SK-N-SH (cell line): ENCODE measurements around the gene MTREX.

Source experiments
- EZH2phosphoT487 ChIP-seq: fragments of 200-600 bp; sonication (generic); IDR thresholded peaks from 2 replicates; pipeline ENCODE4 v1.6.1; 2017; ENCODE audit warnings: low read depth, mixed run types, mild to moderate bottlenecking, antibody characterized with exemption, moderate library complexity, borderline replicate concordance
- FOXJ3 ChIP-seq: sonication (generic); formaldehyde crosslinking; IDR thresholded peaks from 2 replicates; pipeline ENCODE4 v1.5.1; 2020; ENCODE audit warnings: mild to moderate bottlenecking, missing genetic modification reagents
- GABPA ChIP-seq: IDR thresholded peaks from 2 replicates; pipeline ENCODE4 v1.4.0; 2012; ENCODE audit warnings: low read depth, mild to moderate bottlenecking
- JUND ChIP-seq: IDR thresholded peaks from 2 replicates; pipeline ENCODE4 v1.4.0; 2012
- NFIC ChIP-seq: IDR thresholded peaks from 2 replicates; pipeline ENCODE4 v1.4.0; 2012; ENCODE audit warnings: borderline replicate concordance
- POLR2AphosphoS5 ChIP-seq: IDR thresholded peaks from 2 replicates; pipeline ENCODE4 v1.6.1; 2012; ENCODE audit warnings: low read depth, low read length
- RAD21 ChIP-seq: IDR thresholded peaks from 2 replicates; pipeline ENCODE4 v1.6.1; 2012; ENCODE audit warnings: mild to moderate bottlenecking, low read length
- SIN3A ChIP-seq: IDR thresholded peaks from 2 replicates; pipeline ENCODE4 v1.6.1; 2012; ENCODE audit warnings: low read depth, mild to moderate bottlenecking, low read length, moderate library complexity, borderline replicate concordance
- SMC3 ChIP-seq: IDR thresholded peaks from 2 replicates; pipeline ENCODE4 v1.6.1; 2012; ENCODE audit warnings: low read depth, low read length, improper control_type of control experiment
- ZBTB33 ChIP-seq: IDR thresholded peaks from 2 replicates; pipeline ENCODE4 v1.4.0; 2012; ENCODE audit warnings: low read depth, borderline replicate concordance
- TF ChIP-seq, protein P1 (sequence below): IDR thresholded peaks from 2 replicates; pipeline ENCODE4 v1.4.0; 2012; ENCODE audit warnings: low read depth
- TF ChIP-seq, protein P2 (sequence below): fragments of 200-600 bp; sonication (generic); IDR thresholded peaks from 2 replicates; pipeline ENCODE4 v1.6.1; 2017; ENCODE audit warnings: antibody characterized with exemption, mild to moderate bottlenecking, moderate library complexity
- TF ChIP-seq, protein P3 (sequence below): IDR thresholded peaks from 2 replicates; pipeline ENCODE4 v1.6.1; 2012; ENCODE audit warnings: mild to moderate bottlenecking, low read depth, low read length, moderate library complexity

DNA sequence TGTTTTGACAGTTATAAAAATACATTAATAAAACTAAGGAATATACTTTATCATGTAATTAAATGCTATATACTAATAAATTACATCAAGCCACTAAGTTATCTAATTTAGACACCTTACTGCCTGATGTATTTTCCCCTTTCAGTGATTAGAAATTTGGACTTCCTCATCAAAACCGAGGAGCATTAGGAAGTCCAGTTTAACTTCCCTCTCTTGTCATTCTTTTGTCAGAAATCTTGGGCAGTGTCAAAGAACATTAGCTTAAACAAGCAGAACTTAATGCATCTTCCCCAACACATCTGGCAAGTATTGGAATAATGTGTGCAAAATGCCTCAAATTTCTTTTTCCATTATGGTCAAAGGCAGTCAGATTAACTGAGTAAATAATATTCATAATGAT is 145.4 kb downstream of the MTREX start:
- TF ChIP-seq POLR2AphosphoS5 (no peak), EZH2phosphoT487 (no peak), GABPA (no peak), RAD21 (no peak), SMC3 (no peak), JUND (no peak), NFIC (no peak), ZBTB33 (no peak), FOXJ3 (CRISPR knock-in tag) (no peak), SIN3A (no peak)
- TF ChIP-seq, protein P1, sequence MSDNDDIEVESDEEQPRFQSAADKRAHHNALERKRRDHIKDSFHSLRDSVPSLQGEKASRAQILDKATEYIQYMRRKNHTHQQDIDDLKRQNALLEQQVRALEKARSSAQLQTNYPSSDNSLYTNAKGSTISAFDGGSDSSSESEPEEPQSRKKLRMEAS: no peak
- TF ChIP-seq, protein P2, sequence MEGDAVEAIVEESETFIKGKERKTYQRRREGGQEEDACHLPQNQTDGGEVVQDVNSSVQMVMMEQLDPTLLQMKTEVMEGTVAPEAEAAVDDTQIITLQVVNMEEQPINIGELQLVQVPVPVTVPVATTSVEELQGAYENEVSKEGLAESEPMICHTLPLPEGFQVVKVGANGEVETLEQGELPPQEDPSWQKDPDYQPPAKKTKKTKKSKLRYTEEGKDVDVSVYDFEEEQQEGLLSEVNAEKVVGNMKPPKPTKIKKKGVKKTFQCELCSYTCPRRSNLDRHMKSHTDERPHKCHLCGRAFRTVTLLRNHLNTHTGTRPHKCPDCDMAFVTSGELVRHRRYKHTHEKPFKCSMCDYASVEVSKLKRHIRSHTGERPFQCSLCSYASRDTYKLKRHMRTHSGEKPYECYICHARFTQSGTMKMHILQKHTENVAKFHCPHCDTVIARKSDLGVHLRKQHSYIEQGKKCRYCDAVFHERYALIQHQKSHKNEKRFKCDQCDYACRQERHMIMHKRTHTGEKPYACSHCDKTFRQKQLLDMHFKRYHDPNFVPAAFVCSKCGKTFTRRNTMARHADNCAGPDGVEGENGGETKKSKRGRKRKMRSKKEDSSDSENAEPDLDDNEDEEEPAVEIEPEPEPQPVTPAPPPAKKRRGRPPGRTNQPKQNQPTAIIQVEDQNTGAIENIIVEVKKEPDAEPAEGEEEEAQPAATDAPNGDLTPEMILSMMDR: no peak
- TF ChIP-seq, protein P3, sequence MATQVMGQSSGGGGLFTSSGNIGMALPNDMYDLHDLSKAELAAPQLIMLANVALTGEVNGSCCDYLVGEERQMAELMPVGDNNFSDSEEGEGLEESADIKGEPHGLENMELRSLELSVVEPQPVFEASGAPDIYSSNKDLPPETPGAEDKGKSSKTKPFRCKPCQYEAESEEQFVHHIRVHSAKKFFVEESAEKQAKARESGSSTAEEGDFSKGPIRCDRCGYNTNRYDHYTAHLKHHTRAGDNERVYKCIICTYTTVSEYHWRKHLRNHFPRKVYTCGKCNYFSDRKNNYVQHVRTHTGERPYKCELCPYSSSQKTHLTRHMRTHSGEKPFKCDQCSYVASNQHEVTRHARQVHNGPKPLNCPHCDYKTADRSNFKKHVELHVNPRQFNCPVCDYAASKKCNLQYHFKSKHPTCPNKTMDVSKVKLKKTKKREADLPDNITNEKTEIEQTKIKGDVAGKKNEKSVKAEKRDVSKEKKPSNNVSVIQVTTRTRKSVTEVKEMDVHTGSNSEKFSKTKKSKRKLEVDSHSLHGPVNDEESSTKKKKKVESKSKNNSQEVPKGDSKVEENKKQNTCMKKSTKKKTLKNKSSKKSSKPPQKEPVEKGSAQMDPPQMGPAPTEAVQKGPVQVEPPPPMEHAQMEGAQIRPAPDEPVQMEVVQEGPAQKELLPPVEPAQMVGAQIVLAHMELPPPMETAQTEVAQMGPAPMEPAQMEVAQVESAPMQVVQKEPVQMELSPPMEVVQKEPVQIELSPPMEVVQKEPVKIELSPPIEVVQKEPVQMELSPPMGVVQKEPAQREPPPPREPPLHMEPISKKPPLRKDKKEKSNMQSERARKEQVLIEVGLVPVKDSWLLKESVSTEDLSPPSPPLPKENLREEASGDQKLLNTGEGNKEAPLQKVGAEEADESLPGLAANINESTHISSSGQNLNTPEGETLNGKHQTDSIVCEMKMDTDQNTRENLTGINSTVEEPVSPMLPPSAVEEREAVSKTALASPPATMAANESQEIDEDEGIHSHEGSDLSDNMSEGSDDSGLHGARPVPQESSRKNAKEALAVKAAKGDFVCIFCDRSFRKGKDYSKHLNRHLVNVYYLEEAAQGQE: no peak
